Fibroblast of the aortic adventitia (primary cell): ENCODE measurements around the gene ZNF664. TPM values are rescaled to one million over a fixed set of nuclear protein-coding genes. Genes with fewer than 3 reads are reported as not detected.
A peak's percentile ranks its signal among the peaks of the same experiment; 100 is the strongest.

Experiments
- DNase-seq: peaks from one replicate; pipeline ENCODE4 v3.0.0-alpha.2; 2010; ENCODE audit warnings: low read depth
- H3K4me3 ChIP-seq: 2 replicates; pipeline ENCODE4 v1.5.1; 2011; ENCODE audit warnings: low read depth, mild to moderate bottlenecking, control low read depth, low read length, moderate library complexity
- total RNA-seq: library from RNA; depleted of rRNA; stranded (reverse); fragments of >200 nt; gene quantifications from 2 replicates; pipeline ENCODE4 v1.2.3, GENCODE V29; 2012; ENCODE audit warnings: low replicate concordance
- TF ChIP-seq, protein P1 (sequence below): IDR thresholded peaks from 2 replicates; pipeline ENCODE4 v1.5.1; 2011; ENCODE audit warnings: mild to moderate bottlenecking, low read length, control low read depth, inconsistent platforms; ENCODE audit not compliant: insufficient read depth

Gene ZNF664
- total RNA-seq, 1 donor: 73.3 TPM

DNA sequence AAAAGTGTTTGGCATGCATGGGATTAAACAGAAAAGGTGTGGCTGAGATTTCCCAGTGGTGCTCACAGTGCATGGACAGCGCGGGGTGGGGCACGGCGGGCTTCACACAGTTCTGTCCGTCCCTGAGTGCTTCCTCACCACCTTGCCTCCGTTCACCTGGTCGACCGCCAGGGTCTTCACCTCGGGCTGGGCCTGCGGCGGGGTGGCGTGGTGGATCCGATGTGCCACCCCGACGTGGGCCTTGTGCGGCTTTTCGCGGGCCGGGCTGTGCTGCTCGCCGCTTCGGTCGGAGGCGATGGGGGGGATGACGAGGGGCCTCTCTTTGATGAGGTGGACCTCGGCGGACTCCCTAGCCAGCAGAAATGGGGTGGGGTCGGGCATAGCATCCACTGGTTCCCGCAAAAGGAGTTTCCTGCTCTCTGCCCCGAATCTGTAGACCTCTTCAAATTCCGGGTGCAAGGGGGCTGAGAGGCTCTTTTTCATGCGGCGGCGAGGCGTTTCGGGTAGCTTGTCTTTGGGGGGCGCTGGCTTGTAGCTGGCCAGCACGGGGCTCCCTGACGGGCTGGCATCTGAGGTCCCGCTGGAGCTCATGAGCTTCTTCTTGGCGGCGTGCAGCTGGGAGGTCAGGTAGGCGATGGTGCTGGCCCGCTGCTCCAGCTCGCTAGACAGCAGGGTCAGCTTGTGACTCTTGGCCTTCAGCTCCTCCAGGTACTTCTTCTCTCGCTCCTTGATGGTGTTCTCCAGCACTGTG is 35.9 kb upstream of the ZNF664 start:
- H3K4me3 ChIP-seq: no peak overlapping the region
- TF ChIP-seq, protein P1, sequence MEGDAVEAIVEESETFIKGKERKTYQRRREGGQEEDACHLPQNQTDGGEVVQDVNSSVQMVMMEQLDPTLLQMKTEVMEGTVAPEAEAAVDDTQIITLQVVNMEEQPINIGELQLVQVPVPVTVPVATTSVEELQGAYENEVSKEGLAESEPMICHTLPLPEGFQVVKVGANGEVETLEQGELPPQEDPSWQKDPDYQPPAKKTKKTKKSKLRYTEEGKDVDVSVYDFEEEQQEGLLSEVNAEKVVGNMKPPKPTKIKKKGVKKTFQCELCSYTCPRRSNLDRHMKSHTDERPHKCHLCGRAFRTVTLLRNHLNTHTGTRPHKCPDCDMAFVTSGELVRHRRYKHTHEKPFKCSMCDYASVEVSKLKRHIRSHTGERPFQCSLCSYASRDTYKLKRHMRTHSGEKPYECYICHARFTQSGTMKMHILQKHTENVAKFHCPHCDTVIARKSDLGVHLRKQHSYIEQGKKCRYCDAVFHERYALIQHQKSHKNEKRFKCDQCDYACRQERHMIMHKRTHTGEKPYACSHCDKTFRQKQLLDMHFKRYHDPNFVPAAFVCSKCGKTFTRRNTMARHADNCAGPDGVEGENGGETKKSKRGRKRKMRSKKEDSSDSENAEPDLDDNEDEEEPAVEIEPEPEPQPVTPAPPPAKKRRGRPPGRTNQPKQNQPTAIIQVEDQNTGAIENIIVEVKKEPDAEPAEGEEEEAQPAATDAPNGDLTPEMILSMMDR: no peak
- DNase-seq: no peak

DNA sequence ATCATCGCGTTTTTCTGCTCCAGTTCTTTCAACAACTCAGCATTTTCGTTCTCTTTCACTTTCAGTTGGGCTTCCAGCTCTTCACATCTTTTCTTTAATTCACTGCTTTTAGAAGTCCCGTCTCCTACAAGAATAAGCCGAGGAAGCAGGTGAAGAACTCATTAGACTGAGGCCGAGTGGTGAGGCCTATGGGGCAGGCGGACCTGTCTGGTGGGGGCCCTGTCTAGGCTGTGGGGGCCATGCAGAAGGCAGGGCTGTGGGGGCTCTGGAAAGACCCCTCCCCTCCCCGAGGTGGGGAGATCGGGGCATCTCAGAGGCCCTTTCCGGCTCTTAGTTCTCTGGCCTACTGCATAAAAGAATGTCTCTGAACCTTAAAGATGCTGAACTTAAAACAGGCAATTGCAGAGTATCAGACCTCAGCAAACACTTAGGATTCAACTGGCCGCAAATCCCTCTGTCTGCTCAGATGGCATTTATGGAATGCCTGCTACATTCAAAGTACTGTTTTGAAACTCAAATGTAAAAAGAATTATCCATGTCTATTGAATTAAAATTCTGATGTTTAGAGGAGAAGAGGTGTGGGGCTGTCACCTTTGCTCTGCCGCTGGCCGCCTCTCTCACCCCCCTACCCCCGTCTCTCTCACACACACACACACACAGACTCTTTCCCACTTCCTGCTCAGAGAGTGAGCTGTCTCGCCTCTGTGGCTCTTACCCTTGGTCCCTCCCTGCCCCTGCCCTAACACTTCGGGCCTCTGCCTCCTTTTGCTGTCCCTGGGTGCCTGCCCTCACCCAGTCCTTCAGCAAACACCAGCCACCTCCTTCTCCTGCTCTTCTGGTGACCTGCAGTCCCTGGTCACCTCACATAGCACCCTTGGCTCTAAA is 35.1 kb upstream of the ZNF664 start:
- no peak overlapping the region for H3K4me3 ChIP-seq
- TF ChIP-seq, protein P1: no peak
- DNase-seq: no peak

DNA sequence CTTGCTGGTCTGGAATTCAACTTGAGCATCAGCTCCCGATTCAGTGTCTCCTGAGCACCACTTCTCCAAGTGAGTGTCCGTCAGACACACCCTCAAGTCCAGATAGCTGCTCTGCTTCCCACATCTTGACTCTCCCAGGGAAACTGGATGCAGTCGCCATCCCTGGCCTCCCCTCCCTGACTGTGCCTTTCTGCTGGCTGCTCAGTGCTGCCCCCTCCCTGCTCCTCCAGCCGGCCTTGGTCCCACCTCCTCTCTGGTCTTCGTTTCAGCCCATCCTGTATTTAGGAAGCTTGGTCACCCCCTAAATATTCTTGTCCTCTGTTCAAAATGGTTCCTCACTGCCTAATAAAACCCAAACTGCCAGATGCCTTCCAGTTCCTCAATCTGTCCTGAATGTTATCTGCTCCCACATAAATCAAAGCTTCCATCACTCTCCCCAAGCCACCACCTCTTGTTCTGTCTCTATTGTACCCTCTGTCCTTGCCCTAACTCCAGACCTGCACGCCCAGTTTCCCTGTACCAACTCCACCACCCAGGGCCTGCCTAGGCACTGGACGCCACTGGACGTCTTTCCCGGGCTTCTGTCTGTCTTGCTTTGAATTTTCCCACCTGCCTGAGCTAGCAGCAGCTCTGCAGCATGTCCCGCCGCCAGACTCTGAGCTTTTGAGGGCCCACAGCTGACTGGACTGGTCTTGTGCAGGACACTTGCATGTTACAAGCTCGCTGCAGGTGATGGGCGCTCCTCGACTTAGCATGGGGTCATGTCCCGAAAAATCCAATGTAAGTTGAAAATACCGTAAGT is 34.1 kb upstream of the ZNF664 start:
- H3K4me3 ChIP-seq: no peak overlapping the region
- TF ChIP-seq, protein P1: peak; percentile 36
- DNase-seq: no peak

DNA sequence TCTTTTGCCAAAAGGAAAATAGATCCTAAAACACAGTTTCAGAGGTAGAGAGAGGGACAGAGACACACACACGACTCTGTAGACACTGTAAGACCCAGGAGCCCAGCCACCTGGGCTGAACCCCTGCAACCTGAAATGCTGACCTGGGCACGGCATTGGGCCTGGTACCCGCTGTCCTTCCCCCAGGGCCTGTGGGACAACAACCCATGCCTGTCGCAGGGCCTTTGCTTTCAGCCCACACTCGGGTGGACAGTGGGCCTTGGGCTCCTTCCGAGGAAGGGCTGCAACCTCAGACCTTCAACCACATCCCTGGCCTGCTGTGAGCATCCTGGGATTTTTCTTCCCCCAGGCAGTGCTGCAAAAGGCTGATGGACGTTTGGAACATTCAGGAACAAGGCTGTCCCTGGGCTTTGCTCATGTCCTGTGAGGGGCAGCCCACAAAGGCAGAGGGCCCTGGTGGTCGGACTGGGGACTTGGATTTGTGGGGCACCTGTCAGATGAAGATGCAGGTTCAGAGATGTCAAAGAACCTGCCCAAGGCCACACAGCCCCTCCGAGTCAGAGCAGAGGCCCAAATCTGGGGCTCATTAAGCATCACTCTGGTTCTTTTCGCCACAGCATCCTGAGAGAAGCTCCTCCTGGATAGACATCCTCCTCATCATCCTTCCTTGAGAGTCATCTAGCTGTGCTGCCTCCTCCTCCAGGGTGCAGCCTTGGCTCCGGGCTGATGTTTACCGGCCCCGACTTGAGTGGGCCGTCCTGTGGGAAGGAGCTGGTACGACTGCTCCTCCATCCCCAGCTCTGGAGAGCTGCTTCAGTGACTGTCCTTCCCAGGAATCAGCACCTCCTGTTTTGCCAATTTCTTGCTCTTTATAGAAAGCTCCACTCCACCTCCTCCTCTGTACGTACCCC is 33.0 kb upstream of the ZNF664 start:
- TF ChIP-seq, protein P1: no peak
- no peak overlapping the region for H3K4me3 ChIP-seq
- no peak for DNase-seq

DNA sequence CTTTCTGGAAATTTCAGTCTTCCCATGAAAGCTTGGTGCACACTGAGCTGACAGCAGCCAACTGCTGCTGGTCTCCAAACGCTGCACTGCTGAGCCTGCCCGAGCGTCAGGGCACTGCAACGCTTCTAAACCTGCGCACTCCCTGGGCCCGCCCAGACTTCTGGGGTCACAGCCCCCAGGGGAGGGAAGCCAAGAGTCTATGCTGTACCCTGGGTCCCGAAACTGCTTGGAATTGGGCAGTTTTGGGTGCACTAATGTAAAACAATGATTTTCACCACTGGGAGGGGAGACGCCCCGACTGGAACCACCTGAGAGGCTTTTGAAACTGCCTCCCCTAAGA is 32.4 kb upstream of the ZNF664 start:
- no peak overlapping the region for H3K4me3 ChIP-seq
- no peak for DNase-seq
- TF ChIP-seq, protein P1: no peak

DNA sequence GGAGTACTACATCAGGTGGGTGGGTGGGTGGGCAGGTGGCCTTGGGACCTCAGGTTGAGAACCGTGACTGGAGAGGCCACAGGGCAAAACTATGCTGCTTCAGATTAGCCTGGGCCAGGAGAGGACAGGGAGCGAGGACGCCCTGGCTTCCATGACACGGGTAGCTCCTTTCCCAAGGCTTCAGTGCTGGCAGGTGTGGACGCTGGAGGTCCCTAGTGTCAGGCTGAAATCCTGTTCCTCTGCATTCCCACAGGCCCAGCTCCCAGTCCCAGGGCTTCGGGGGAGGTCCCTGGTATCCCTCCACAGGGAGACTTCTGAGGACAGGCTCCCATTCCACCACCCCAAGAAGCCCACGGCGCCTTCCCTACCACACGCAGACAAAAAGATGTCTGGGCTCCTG is 32.0 kb upstream of the ZNF664 start:
- DNase-seq: no peak
- TF ChIP-seq, protein P1: no peak
- no peak overlapping the region for H3K4me3 ChIP-seq
